ENCODE results near the gene OR8B8. TPM values are rescaled to one million over a fixed set of nuclear protein-coding genes. Genes with fewer than 3 reads are reported as not detected.

OR8B8 gene
- total RNA-seq, 4 donors from 2014 or later = not detected

- Histone ChIP-seq H3K27me3 (no peaks in the 10 kb centered on the region), H3K4me3 (no peak overlapping the region), H3K4me1 (no peaks in the 10 kb centered on the region), H3K36me3 (no peaks in the 10 kb centered on the region), H3K27ac (no peak overlapping the region), H3K9me3 (no peaks in the 10 kb centered on the region)
- TF ChIP-seq POLR2A (IDR thresholded peaks at IDR 0.05) = no peak
- TF ChIP-seq CTCF (IDR thresholded peaks at IDR 0.05) = no peak
- no peak for DNase-seq
These were observed 9.1 kb upstream of the OR8B8 start for GRCh38 chr11:124454552-124454951.

GRCh38 chr11:124446916-124447315, 1.4 kb upstream of the OR8B8 start:
- no peak overlapping the region for H3K27ac ChIP-seq
- no peaks in the 10 kb centered on the region for H3K9me3 ChIP-seq
- H3K4me3 ChIP-seq = no peak overlapping the region
- H3K27me3 ChIP-seq = no peaks in the 10 kb centered on the region
- H3K36me3 ChIP-seq = no peaks in the 10 kb centered on the region
- no peaks in the 10 kb centered on the region for H3K4me1 ChIP-seq
- DNase-seq = no peak
- no peak for TF ChIP-seq POLR2A (IDR thresholded peaks at IDR 0.05)
- no peak for TF ChIP-seq CTCF (IDR thresholded peaks at IDR 0.05)

- Histone ChIP-seq H3K27ac (no peak overlapping the region), H3K36me3 (no peaks in the 10 kb centered on the region), H3K4me3 (no peak overlapping the region), H3K4me1 (no peaks in the 10 kb centered on the region), H3K9me3 (no peaks in the 10 kb centered on the region), H3K27me3 (no peaks in the 10 kb centered on the region)
- no peak for DNase-seq
- no peak for TF ChIP-seq POLR2A (IDR thresholded peaks at IDR 0.05)
- TF ChIP-seq CTCF (IDR thresholded peaks at IDR 0.05) = no peak
These were observed 2.6 kb downstream of the OR8B8 start for GRCh38 chr11:124442847-124443246.

- H3K36me3 ChIP-seq = no peaks in the 10 kb centered on the region
- no peak overlapping the region for H3K27ac ChIP-seq
- no peaks in the 10 kb centered on the region for H3K27me3 ChIP-seq
- DNase-seq = no peak
- no peaks in the 10 kb centered on the region for H3K9me3 ChIP-seq
- no peaks in the 10 kb centered on the region for H3K4me1 ChIP-seq
- TF ChIP-seq POLR2A (IDR thresholded peaks at IDR 0.05) (no peak), CTCF (IDR thresholded peaks at IDR 0.05) (no peak)
- no peak overlapping the region for H3K4me3 ChIP-seq
These were observed 3.1 kb downstream of the OR8B8 start for GRCh38 chr11:124442442-124442841.

- no peak for TF ChIP-seq CTCF (IDR thresholded peaks at IDR 0.05)
- no peak for TF ChIP-seq POLR2A (IDR thresholded peaks at IDR 0.05)
These were observed 4.0 kb downstream of the OR8B8 start for GRCh38 chr11:124441519-124441918.

GRCh38 chr11:124441081-124441480, 4.4 kb downstream of the OR8B8 start:
- TF ChIP-seq CTCF (IDR thresholded peaks at IDR 0.05) (no peak), POLR2A (IDR thresholded peaks at IDR 0.05) (no peak)
- H3K27me3 ChIP-seq = no peaks in the 10 kb centered on the region
- no peak overlapping the region for H3K4me3 ChIP-seq
- H3K9me3 ChIP-seq = no peaks in the 10 kb centered on the region
- no peaks in the 10 kb centered on the region for H3K36me3 ChIP-seq
- H3K27ac ChIP-seq = no peak overlapping the region
- H3K4me1 ChIP-seq = no peaks in the 10 kb centered on the region
- DNase-seq = no peak

More at GRCh38 chr11:124441519-124441918, 4.0 kb downstream of the OR8B8 start:
- Histone ChIP-seq H3K9me3 (no peaks in the 10 kb centered on the region), H3K27ac (no peak overlapping the region), H3K27me3 (no peaks in the 10 kb centered on the region), H3K4me3 (no peak overlapping the region), H3K36me3 (no peaks in the 10 kb centered on the region), H3K4me1 (no peaks in the 10 kb centered on the region)
- no peak for DNase-seq
